GM12801 (cell line): Measurements from ENCODE around the gene ERCC2.

Experiments used
- TF ChIP-seq, protein P1 (sequence below): IDR thresholded peaks from one replicate; pipeline ENCODE4 v1.5.1; 2011; ENCODE audit warnings: control low read depth; ENCODE audit not compliant: insufficient read length; ENCODE audit errors: extremely low read depth

The ERCC2 gene

DNA sequence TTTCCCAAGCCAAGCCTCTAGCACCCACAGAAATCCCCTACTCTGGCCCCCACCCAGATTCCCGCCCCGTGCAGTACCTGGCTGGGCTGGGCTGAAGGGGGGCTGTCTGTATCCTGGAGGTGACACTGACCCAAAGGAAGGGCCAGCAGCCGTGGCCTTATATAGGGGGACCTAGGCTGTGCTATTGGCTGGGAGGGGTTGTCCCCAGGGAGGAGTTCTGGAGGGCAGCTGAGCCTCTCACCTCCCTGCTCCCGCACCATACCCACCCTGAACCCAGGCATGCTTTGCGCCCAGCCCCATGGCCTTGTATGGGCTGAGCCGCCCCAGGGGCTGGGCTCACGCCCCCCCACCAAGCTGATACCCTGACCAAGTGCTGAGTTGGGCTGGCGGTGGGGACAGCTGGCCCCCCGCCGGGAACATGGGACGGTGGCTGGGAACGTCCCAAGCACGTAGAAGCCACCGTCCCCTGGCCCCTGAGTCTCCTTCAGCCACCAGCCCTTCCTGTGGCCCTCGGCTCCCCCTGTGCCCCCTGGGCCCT lies 47.6 kb downstream of the ERCC2 start, which contains the start of gene CKM:
TSS of gene CKM (minus strand) at position 132 of the 538 bp plus-strand sequence. CDS start 3,162 bp downstream, outside the sequence.
- TF ChIP-seq, protein P1, sequence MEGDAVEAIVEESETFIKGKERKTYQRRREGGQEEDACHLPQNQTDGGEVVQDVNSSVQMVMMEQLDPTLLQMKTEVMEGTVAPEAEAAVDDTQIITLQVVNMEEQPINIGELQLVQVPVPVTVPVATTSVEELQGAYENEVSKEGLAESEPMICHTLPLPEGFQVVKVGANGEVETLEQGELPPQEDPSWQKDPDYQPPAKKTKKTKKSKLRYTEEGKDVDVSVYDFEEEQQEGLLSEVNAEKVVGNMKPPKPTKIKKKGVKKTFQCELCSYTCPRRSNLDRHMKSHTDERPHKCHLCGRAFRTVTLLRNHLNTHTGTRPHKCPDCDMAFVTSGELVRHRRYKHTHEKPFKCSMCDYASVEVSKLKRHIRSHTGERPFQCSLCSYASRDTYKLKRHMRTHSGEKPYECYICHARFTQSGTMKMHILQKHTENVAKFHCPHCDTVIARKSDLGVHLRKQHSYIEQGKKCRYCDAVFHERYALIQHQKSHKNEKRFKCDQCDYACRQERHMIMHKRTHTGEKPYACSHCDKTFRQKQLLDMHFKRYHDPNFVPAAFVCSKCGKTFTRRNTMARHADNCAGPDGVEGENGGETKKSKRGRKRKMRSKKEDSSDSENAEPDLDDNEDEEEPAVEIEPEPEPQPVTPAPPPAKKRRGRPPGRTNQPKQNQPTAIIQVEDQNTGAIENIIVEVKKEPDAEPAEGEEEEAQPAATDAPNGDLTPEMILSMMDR = no peak

DNA sequence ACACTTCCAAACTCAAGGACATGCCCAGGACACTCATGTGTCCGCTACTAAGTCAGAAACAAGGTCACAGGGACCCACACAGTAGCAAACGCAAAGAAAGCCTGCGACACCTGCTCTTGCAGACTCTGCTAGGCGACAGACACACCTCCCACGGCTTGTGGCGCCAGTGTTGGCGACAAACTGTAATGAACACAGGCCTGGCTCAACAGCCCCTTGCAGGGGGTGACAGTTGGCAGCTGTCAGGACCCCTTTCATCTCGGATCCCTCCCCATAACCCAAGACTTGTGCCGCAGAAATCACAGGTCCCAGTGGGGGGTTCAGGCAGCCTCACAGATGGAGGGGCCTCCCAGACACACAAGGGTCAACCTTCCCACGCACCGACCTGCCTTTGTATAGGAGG lies 48.1 kb downstream of the ERCC2 start:
- TF ChIP-seq, protein P1 = no peak

GRCh38 chr19:45321848-45322247 lies 48.5 kb downstream of the ERCC2 start:
- TF ChIP-seq, protein P1 = no peak

GRCh38 chr19:45320997-45321775 lies 49.2 kb downstream of the ERCC2 start:
- TF ChIP-seq, protein P1 = no peak

DNA sequence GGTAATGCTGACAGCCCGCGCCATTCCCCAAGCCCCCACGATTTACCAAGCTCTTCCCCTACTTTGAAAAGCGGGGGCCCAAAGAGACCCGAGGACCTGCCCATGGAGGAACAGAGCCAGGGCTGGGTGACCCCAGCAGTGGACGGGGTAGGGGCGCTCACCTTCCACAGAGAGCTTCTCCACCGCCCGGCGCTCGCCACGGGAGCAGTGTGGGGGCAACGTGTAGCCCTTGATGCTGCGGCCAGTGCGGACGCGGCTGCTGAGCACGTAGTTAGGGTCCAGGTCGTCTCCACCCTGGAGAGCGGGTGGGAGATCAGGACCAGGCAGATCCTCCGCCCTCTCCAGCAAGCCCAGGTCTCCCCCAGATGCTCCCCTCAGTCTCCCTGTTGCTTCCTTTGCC lies 55.1 kb downstream of the ERCC2 start:
- TF ChIP-seq, protein P1 = no peak

DNA sequence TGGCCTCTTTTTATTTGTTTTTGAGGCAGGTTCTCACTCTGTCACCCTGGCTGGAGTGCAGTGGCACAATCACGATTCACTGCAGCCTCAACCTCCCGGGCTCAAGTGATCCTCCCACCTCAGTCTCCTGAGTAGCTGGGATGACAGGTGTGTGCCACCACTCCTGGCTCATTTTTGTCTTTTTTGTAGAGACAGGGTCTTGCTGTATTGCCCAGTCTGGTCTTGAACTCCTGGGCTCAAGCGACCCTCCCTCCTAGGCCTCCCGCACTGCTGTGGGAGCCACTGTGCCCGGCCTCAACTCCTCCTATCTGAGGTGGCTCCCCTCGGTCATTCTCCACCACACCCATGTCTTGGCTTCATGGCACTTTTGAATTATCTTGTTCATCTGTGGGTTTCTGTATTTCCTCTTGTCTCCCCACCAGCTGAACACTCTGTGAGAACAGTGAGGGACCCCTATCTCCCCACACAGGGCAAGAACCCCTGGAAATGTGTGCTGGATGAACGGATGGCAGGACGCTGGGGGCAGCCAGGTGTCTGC lies 55.6 kb downstream of the ERCC2 start:
- TF ChIP-seq, protein P1 = no peak

GRCh38 chr19:45311621-45312020 lies 58.8 kb downstream of the ERCC2 start:
- TF ChIP-seq, protein P1 = no peak
